WERI-Rb-1 (cell line): ENCODE results near the gene PRPF4.

Source experiments
- DNase-seq: peaks from one replicate; pipeline ENCODE4 v3.0.0-alpha.2; 2020
- H3K27ac ChIP-seq: fragments of 250-450 bp; sonication (Bioruptor Pico); 2 replicates; pipeline ENCODE4 v1.5.1; 2020; ENCODE audit warnings: mild to moderate bottlenecking, moderate library complexity
- H3K27me3 ChIP-seq: fragments of 250-450 bp; sonication (Bioruptor Pico); 2 replicates; pipeline ENCODE4 v1.5.1; 2021; ENCODE audit warnings: mild to moderate bottlenecking, low read depth, moderate library complexity; ENCODE audit not compliant: insufficient read depth, severe bottlenecking
- H3K36me3 ChIP-seq: fragments of 250-450 bp; sonication (Bioruptor Pico); 2 replicates; pipeline ENCODE4 v1.5.1; 2020; ENCODE audit warnings: mild to moderate bottlenecking, moderate library complexity
- H3K4me3 ChIP-seq: 2 replicates; pipeline ENCODE4 v1.5.1; 2011; ENCODE audit warnings: low read depth, mild to moderate bottlenecking, control low read depth, low read length
- H3K9me3 ChIP-seq: fragments of 250-450 bp; sonication (Bioruptor Pico); 2 replicates; pipeline ENCODE4 v1.5.1; 2021; ENCODE audit warnings: mild to moderate bottlenecking, moderate library complexity; ENCODE audit not compliant: severe bottlenecking
- CTCF ChIP-seq: IDR thresholded peaks from 2 replicates; pipeline ENCODE4 v1.5.1; 2011; ENCODE audit warnings: low read depth, mild to moderate bottlenecking, control low read depth, inconsistent platforms, low read length

The PRPF4 gene

DNA sequence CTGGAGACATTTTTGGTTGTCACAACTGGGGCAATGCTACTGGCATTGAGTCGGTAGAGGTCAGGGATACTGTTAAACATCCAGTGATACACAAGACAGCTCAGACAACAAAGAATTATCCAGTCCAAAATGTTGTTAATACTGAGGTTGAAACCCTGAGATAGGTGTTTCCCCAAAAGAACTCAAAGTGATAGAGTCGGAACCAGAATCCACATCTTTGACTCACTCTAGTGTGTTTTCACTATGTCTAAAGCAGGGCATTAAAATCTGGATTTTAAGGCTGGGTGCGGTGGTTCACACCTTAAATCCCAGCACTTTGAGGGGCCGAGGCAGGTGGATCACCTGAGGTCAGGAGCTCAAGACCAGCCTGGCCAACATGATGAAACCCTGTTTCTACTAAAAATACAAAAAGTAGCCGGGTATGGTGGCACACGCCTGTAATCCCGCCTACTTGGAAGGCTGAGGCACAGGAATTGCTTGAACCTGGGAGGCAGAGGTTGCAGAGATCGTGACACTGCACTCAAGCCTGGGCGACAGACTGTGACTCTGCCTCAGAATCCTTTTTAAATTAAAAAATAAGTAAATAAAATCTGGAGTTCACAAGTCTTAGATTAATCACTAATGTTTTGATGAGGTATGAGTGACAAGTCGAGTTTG, 37.1 kb upstream of the PRPF4 start:
- TF ChIP-seq CTCF, result no peak
- no peak overlapping the region for H3K27ac ChIP-seq
- no peak overlapping the region for H3K4me3 ChIP-seq
- no peaks in the 10 kb centered on the region for H3K27me3 ChIP-seq
- no peaks in the 10 kb centered on the region for H3K9me3 ChIP-seq
- no peaks in the 10 kb centered on the region for H3K36me3 ChIP-seq
- no peak for DNase-seq

- no peak for TF ChIP-seq CTCF
- Histone ChIP-seq H3K4me3 (no peak overlapping the region), H3K27me3 (no peaks in the 10 kb centered on the region), H3K36me3 (no peaks in the 10 kb centered on the region), H3K9me3 (no peaks in the 10 kb centered on the region), H3K27ac (no peak overlapping the region)
- no peak for DNase-seq
Measured at GRCh38 chr9:113238859-113239232, 36.6 kb upstream of the PRPF4 start.

GRCh38 chr9:113241161-113241560, 34.3 kb upstream of the PRPF4 start:
- H3K27ac ChIP-seq, result no peak overlapping the region
- no peaks in the 10 kb centered on the region for H3K36me3 ChIP-seq
- DNase-seq, result no peak
- H3K27me3 ChIP-seq, result no peaks in the 10 kb centered on the region
- TF ChIP-seq CTCF, result no peak
- no peak overlapping the region for H3K4me3 ChIP-seq
- H3K9me3 ChIP-seq, result no peaks in the 10 kb centered on the region

GRCh38 chr9:113244556-113244955, 30.9 kb upstream of the PRPF4 start:
- no peak overlapping the region for H3K4me3 ChIP-seq
- no peaks in the 10 kb centered on the region for H3K27me3 ChIP-seq
- no peak for DNase-seq
- H3K9me3 ChIP-seq, result no peaks in the 10 kb centered on the region
- no peak overlapping the region for H3K27ac ChIP-seq
- TF ChIP-seq CTCF, result no peak
- H3K36me3 ChIP-seq, result no peaks in the 10 kb centered on the region

DNA sequence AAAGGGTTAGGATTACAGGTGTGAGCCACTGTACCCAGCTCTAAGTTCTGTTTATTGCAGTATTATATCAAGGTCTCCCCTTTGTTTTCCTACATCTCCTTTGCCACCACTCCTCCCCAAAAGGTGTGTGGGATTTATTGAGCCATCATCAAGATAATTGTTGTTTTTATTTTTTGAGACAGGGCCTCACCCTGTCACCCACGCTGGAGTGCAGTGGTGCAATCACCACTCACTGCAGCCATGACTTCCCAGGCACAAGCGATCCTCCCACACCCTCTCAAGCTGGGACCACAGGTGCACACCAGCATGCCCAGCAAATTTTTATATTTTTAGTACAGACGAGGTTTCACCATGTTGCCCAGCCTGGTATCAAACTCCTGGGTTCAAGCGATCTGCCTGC, 29.6 kb upstream of the PRPF4 start:
- TF ChIP-seq CTCF, result no peak
- DNase-seq, result no peak
- no peak overlapping the region for H3K27ac ChIP-seq
- peaks cover 3% of the 10 kb centered on the region; the same call in 1 of the 2 replicates for H3K36me3 ChIP-seq
- no peaks in the 10 kb centered on the region for H3K9me3 ChIP-seq
- no peaks in the 10 kb centered on the region for H3K27me3 ChIP-seq
- no peak overlapping the region for H3K4me3 ChIP-seq

GRCh38 chr9:113246928-113247327, 28.5 kb upstream of the PRPF4 start:
- no peak overlapping the region for H3K4me3 ChIP-seq

More at GRCh38 chr9:113246928-113247327, 28.5 kb upstream of the PRPF4 start:
- H3K9me3 ChIP-seq, result no peaks in the 10 kb centered on the region
- TF ChIP-seq CTCF, result no peak
- peaks cover 3% of the 10 kb centered on the region; the same call in 1 of the 2 replicates for H3K36me3 ChIP-seq
- DNase-seq, result no peak
- H3K27ac ChIP-seq, result no peak overlapping the region
- no peaks in the 10 kb centered on the region for H3K27me3 ChIP-seq
